GM23338 (cell line): ENCODE results near the gene FGF9. TPM values are rescaled to one million over a fixed set of nuclear protein-coding genes. Genes with fewer than 3 reads are reported as not detected.
A peak's percentile ranks its signal among the peaks of the same experiment; 100 is the strongest.

ENCODE experiments used
- ATAC-seq: fragments of 200-7000 bp; cut with Tn5 transposase; 3 replicates; pipeline ENCODE4 v1.9.1; 2020
- DNase-seq: peaks from one replicate; pipeline ENCODE4 v3.0.0-alpha.2; 2015; ENCODE audit warnings: low spot score
- H2AFZ ChIP-seq: fragments of 200-600 bp; sonication (generic); 2 replicates; pipeline ENCODE4 v1.8.0; 2016; ENCODE audit warnings: antibody characterized with exemption, mild to moderate bottlenecking, moderate library complexity
- H3F3A ChIP-seq: fragments of 200-600 bp; sonication (generic); replicated peaks from 2 replicates; pipeline ENCODE4 v1.8.0; 2017; ENCODE audit warnings: antibody characterized with exemption, mixed run types, low read depth
- H3K27ac ChIP-seq: fragments of 200-600 bp; sonication (generic); 2 replicates; pipeline ENCODE4 v1.6.1; 2016; ENCODE audit warnings: low read depth
- H3K27me3 ChIP-seq: fragments of 200-600 bp; sonication (generic); 2 replicates; pipeline ENCODE4 v1.8.0; 2016; ENCODE audit warnings: mild to moderate bottlenecking, mixed run types, moderate library complexity; ENCODE audit not compliant: insufficient read depth
- H3K36me3 ChIP-seq: fragments of 200-600 bp; sonication (generic); 2 replicates; pipeline ENCODE4 v1.8.0; 2016; ENCODE audit warnings: mild to moderate bottlenecking; ENCODE audit not compliant: insufficient read depth
- H3K4me1 ChIP-seq: fragments of 200-600 bp; sonication (generic); 2 replicates; pipeline ENCODE4 v1.8.0; 2016; ENCODE audit warnings: mild to moderate bottlenecking, moderate library complexity; ENCODE audit not compliant: insufficient read depth
- H3K4me2 ChIP-seq: fragments of 200-600 bp; sonication (generic); 2 replicates; pipeline ENCODE4 v1.7.1; 2017; ENCODE audit warnings: mixed run types
- H3K4me3 ChIP-seq: fragments of 200-600 bp; sonication (generic); 2 replicates; pipeline ENCODE4 v1.6.1; 2016; ENCODE audit warnings: mixed run types
- H3K79me2 ChIP-seq: fragments of 200-600 bp; sonication (generic); replicated peaks from 2 replicates; pipeline ENCODE4 v1.8.0; 2017; ENCODE audit warnings: mild to moderate bottlenecking; ENCODE audit not compliant: insufficient read depth
- H3K9me2 ChIP-seq: fragments of 200-600 bp; sonication (generic); 2 replicates; pipeline ENCODE4 v1.8.0; 2017; ENCODE audit not compliant: insufficient read depth
- H4K20me1 ChIP-seq: fragments of 200-600 bp; sonication (generic); replicated peaks from 2 replicates; pipeline ENCODE4 v1.8.0; 2017; ENCODE audit warnings: mild to moderate bottlenecking; ENCODE audit not compliant: insufficient read depth
- H3K27ac Mint-ChIP-seq: 2 replicates; pipeline ENCODE4 v1.8.0; 2020; ENCODE audit warnings: inconsistent platforms, mild to moderate bottlenecking, moderate library complexity, mixed read lengths
- H3K27me3 Mint-ChIP-seq: 3 replicates; pipeline ENCODE4 v1.8.0; 2022; ENCODE audit warnings: low read depth, mild to moderate bottlenecking, moderate library complexity, mixed read lengths, inconsistent platforms; ENCODE audit not compliant: insufficient read depth, poor library complexity
- H3K36me3 Mint-ChIP-seq: 3 replicates; pipeline ENCODE4 v1.8.0; 2021; ENCODE audit warnings: low read depth, mild to moderate bottlenecking, inconsistent platforms, moderate library complexity, mixed read lengths
- H3K4me1 Mint-ChIP-seq: 3 replicates; pipeline ENCODE4 v1.8.0; 2020; ENCODE audit warnings: mild to moderate bottlenecking, inconsistent platforms, mixed read lengths
- H3K4me3 Mint-ChIP-seq: 3 replicates; pipeline ENCODE4 v1.8.0; 2021; ENCODE audit warnings: moderate library complexity, mild to moderate bottlenecking, inconsistent platforms, mixed read lengths
- H3K9me3 Mint-ChIP-seq: 3 replicates; pipeline ENCODE4 v1.8.0; 2020; ENCODE audit warnings: moderate library complexity, mild to moderate bottlenecking, inconsistent platforms, mixed read lengths
- CREB1 ChIP-seq: fragments of 250-450 bp; sonication (Bioruptor Pico); IDR thresholded peaks from 2 replicates; pipeline ENCODE4 v1.5.0; 2020; ENCODE audit warnings: low read depth, mild to moderate bottlenecking, moderate library complexity
- CTCF ChIP-seq, 2 experiments: fragments of 200-600 bp in 1 of 2; sonication (generic) in 1 of 2; conservative IDR thresholded peaks; 2 replicates each; pipeline versions ENCODE4 v1.5.1 to v1.6.1; 2016 to 2017; ENCODE audit warnings: antibody characterized with exemption in 2 of 2, low read depth in 2 of 2, mild to moderate bottlenecking in 2 of 2, moderate library complexity in 1 of 2
- ETS1 ChIP-seq: IDR thresholded peaks from 2 replicates; pipeline ENCODE4 v1.6.1; 2016; ENCODE audit warnings: antibody characterized with exemption
- EZH2 ChIP-seq: fragments of 200-600 bp; sonication (generic); IDR thresholded peaks from one replicate; pipeline ENCODE4 v1.8.0; 2017; ENCODE audit warnings: antibody characterized with exemption, mild to moderate bottlenecking, low read depth; ENCODE audit not compliant: unreplicated experiment
- NANOG ChIP-seq: IDR thresholded peaks from 2 replicates; pipeline ENCODE4 v1.6.1; 2016; ENCODE audit warnings: antibody characterized with exemption, borderline replicate concordance
- polyA plus RNA-seq: library from polyadenylated mRNA; unstranded; fragments of >200 nt; fragmentation: Nextera tagmentation; extraction: Ambion mirVana; gene quantifications from 2 replicates; pipeline ENCODE4 v1.2.1, GENCODE V29; 2016
- total RNA-seq: library from RNA; depleted of rRNA; stranded (reverse); fragments of >200 nt; shearing (Covaris generic); gene quantifications from 2 replicates; pipeline ENCODE4 v1.2.3, GENCODE V29; 2014

Gene FGF9
- total and polyA plus RNA-seq, 2 experiments from 2014 or later: 0.27 TPM; not detected in 1

GRCh38 chr13:21670006-21670882 is 629 bp upstream of the FGF9 start:
- Mint-ChIP-seq H3K4me3 (peak overlapping the region; percentile 86), H3K4me1 (peaks cover 29% of the 10 kb centered on the region), H3K27me3 (peaks cover 75% of the 10 kb centered on the region), H3K36me3 (no peaks in the 10 kb centered on the region), H3K27ac (no peak overlapping the region), H3K9me3 (no peaks in the 10 kb centered on the region; the same call in 2 of the 3 replicates)
- peaks cover 95% of the 10 kb centered on the region for H3K27me3 ChIP-seq
- H3K36me3 ChIP-seq: no peaks in the 10 kb centered on the region; the same call in 1 of the 2 replicates
- H4K20me1 ChIP-seq: peaks cover 8% of the 10 kb centered on the region
- peak overlapping the region; percentile 87 for H3K4me3 ChIP-seq
- peak overlapping the region; percentile 89 for H3K4me2 ChIP-seq
- no peaks in the 10 kb centered on the region for H3K9me2 ChIP-seq
- H3F3A ChIP-seq: peaks cover 8% of the 10 kb centered on the region
- H3K27ac ChIP-seq: no peak overlapping the region
- H3K79me2 ChIP-seq: no peaks in the 10 kb centered on the region
- H3K4me1 ChIP-seq: peaks cover 35% of the 10 kb centered on the region
- H2AFZ ChIP-seq: peak overlapping the region; percentile 99
- TF ChIP-seq EZH2 (peak; percentile 52), CTCF (conservative IDR thresholded peaks at IDR 0.05; ENCODE audit: low read depth in 2 of 2) (peak; percentile 11 to 33; a peak in 3 of 4 replicates), NANOG (no peak)
- peak; percentile 19 for ATAC-seq
- DNase-seq: peak; percentile 76

GRCh38 chr13:21671620-21672286 is 880 bp downstream of the FGF9 start:
- H2AFZ ChIP-seq: no peak overlapping the region
- peaks cover 8% of the 10 kb centered on the region for H3F3A ChIP-seq
- Mint-ChIP-seq H3K36me3 (no peaks in the 10 kb centered on the region), H3K4me1 (peaks cover 39% of the 10 kb centered on the region), H3K9me3 (no peaks in the 10 kb centered on the region; the same call in 2 of the 3 replicates), H3K27me3 (peaks cover 84% of the 10 kb centered on the region), H3K27ac (no peak overlapping the region), H3K4me3 (peak overlapping the region; percentile 86)
- DNase-seq (peak; percentile 46), ATAC-seq (no peak)
- H3K4me1 ChIP-seq: peaks cover 47% of the 10 kb centered on the region
- H3K79me2 ChIP-seq: no peaks in the 10 kb centered on the region
- H3K27me3 ChIP-seq: peaks cover 97% of the 10 kb centered on the region
- peaks cover 12% of the 10 kb centered on the region for H4K20me1 ChIP-seq
- no peaks in the 10 kb centered on the region; the same call in 1 of the 2 replicates for H3K36me3 ChIP-seq
- no peaks in the 10 kb centered on the region for H3K9me2 ChIP-seq
- no peak overlapping the region for H3K27ac ChIP-seq
- H3K4me3 ChIP-seq: peak overlapping the region; percentile 87
- H3K4me2 ChIP-seq: peak overlapping the region; percentile 89
- TF ChIP-seq CREB1 (CRISPR knock-in tag) (no peak), EZH2 (peak; percentile 47)

GRCh38 chr13:21672287-21672680 is 1.4 kb downstream of the FGF9 start:
- Mint-ChIP-seq H3K27me3 (peaks cover 82% of the 10 kb centered on the region), H3K36me3 (no peaks in the 10 kb centered on the region), H3K4me3 (peak overlapping the region; percentile 86), H3K9me3 (no peaks in the 10 kb centered on the region; the same call in 2 of the 3 replicates), H3K27ac (no peak overlapping the region), H3K4me1 (peaks cover 40% of the 10 kb centered on the region)
- Histone ChIP-seq H4K20me1 (peaks cover 12% of the 10 kb centered on the region), H3K4me2 (peak overlapping the region; percentile 89), H3K4me1 (peaks cover 47% of the 10 kb centered on the region), H3K36me3 (no peaks in the 10 kb centered on the region; the same call in 1 of the 2 replicates), H3K27ac (no peak overlapping the region), H3K9me2 (no peaks in the 10 kb centered on the region), H3K27me3 (peaks cover 97% of the 10 kb centered on the region), H3F3A (peaks cover 8% of the 10 kb centered on the region), H3K4me3 (peak overlapping the region; percentile 87), H2AFZ (no peak overlapping the region), H3K79me2 (no peaks in the 10 kb centered on the region)
- TF ChIP-seq NANOG (no peak), EZH2 (peak; percentile 81), ETS1 (no peak)
- no peak for DNase-seq
- ATAC-seq: no peak
